Stimulated activated CD4-positive, alpha-beta T cell treated with anti-CD3 and anti-CD28 coated beads, Interleukin-2, amount 100 ng/mL, for 48 hours (primary cell): ENCODE results near the gene FBF1.

Experiments
- DNase-seq, 2 donors: peaks; one replicate each; pipeline ENCODE4 v3.0.0-alpha.2; 2020

The FBF1 gene

DNA sequence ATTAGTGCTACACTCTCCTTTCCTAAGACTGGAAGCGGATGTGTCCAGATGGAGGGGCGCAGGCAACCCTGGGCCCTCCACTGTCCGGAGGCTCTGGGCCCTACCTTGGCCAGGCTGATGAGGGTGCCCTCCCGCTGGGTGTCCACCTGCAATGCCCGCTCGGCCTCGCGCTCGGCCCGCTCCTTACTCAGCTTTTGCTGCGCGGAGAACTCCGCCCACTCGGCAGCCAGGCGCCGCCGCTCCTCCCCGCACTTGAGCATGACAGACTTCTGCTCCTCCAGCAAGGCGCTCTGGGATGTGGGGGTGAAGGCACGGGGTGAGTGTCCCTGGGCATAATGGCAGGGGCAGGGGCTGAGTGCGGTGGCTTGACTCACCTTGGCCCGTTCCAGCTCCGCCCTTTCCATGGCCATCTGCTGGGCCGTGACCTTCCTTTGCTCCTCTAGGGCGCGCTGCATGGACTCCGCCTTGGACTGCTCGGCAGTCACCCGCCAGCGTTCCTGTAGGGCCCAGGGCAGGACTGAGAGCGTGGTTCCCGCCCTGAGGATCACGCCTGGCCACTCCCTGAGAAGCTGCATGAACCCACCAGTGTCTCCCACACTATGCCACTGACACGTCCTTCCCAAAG lies 26.1 kb downstream of the FBF1 start:
- DNase-seq: no peak

DNA sequence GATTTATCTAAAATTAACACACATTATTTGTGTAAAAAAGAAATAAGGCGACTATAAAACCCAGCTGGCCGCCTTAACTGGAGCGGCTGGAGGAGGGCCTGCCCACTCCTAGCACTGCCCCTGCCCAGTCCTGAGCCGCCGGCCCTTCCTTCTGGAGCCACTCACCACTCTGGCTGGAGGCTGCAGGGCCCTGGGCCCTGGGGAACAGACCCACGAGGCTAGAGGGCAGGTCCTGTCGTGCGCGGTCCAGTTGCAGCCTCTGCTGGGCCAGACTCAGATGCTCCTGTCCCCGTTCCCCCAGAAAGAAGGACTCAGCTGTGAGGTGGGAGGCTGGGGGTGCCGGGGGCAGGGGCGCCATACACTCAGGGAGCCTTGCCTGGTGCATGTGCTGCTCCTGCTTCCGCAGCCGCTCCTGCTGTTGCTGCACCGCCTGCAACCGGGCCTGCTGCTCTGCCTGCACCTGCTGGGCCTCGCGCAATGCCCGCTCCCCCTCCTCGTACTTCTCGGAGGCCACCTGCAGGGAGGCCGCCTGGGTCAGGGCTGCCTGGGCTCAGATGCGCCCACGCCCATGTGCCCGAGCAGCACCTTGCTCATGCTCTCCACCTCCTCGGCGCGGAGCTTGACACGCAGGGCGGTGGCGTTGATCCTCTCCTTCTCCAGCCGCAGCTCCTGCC lies 27.2 kb downstream of the FBF1 start:
- DNase-seq: no peak

DNA sequence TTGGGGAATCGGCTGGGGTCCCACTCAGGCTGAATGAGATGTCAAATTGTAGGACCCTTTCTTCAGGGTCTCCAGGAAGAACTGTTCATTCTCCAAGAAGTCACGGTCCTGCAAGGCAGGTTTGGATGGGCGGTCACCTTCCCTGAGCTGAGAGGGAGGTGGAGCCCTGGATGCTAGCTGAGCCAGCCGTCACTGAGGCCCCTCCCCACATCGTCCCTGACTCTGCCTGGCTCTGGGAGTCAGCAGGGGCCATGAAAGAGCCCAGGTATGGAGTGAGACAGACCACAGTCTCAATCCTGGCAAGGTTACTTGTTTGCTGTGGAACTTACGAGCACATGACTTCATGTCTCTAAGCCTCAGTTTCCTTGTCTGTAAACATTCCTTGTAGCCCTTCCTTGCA lies 30.1 kb downstream of the FBF1 start:
- DNase-seq: no peak

DNA sequence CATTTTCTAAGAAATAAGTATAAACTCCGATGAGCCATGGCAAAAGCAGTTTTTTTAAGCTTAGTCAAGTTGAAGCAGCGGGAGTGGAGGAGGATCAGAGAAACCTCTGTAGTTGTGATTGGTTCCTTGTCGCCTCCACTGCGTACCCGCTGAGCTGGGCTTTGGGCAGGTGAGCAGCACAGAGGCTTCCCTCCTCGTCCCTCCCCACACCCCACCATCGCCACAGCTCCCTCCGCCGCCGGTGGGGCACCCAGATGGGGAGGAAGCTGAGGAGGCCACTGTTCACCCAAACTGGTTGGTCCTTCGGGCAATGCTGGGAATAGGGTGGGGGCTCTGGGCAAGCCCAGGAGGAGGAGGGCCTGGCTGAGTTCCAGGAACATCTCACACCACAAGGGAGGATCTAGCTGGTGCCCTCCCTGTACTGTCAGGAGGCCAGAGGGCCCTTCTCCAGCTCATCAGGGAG lies 31.0 kb downstream of the FBF1 start:
- no peak for DNase-seq

DNA sequence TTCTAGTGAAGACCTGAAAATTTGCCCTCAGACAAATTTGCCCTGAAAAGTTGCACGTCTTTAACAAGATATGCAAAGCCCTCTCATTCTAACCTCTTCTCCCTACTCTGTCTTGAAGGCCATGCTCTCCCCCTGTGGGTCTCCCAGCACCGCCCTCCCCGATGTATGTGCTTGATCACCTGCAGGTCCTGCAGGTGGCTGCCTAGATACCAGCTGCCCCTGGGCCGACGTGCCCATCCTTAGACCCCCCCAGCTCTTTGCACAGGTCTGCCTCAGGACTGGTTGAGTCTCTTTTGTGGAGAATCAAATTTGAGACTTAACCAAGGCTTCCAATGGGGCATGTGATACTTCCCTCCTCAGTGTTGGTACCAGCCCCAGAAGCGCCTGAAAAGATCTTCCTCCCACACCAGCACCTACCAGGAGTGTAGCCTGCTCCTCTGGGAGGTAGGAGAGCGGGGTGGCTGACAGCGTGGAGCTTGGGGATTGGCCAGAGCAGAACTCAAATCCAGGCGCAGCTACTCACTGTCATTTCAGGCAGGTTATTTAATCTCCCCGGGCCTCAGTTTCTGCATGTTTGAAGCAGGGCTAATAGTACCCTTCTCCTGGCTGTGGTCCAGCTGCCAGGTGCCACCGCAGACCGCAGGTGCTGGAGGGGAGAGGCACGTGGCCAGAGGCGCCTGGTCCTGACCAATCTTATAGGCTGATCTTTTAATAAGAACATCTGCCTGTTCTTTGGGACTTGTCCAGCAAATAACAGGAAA lies 31.6 kb downstream of the FBF1 start:
- no peak for DNase-seq

DNA sequence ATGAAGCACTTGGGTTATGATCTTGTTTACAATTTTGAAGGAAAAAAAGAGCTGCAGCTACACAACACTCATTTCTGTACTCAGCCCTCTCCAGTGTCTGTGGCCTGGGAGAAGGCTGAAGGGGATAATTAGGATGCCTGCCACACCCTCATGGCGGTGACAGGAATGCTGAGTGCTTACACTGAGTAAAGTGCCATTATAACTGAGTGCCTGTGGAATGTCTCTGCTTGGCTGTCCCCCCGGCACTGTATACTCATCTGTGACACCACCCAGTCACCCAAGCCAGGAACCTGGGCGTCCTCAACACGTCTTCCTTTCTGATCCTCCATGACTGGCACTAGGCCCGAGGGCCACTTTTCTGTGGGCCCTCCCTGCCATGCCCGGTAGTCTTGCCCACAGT lies 32.6 kb downstream of the FBF1 start:
- no peak for DNase-seq

DNA sequence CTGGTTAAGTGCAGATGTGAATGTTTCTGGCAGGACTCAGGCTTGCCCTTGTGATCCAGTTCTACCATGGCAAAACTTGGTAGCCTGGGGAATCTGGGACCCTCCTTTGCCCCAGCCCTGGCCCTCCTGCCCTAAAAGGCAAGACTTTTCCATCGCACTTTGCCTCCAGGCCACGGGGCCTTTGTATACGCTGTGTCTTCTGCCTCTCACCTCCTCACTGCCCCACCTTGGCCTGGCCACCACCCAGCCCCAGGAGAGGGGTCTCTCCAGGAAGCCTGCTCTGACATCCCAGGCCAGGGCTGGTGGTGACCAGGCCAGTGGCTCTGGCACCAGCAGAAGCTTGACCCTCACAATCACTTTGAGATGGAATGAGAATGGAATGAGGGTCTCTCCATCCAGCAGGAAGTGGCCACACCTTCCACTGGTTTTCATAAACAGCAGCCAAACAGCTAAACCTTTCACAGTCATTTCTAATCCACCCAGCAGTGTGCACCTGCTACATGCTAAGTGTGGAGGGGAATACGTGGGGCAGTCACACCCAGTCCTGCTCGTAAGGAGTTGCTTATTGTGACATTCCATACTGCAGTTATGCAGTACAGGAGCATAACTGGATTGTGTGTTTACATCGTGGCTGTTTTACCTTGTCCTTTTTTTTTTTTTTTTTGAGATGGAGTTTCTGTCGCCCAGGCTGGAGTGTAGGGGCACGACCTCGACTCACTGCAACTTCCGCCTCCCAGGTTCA lies 34.5 kb downstream of the FBF1 start:
- no peak for DNase-seq

DNA sequence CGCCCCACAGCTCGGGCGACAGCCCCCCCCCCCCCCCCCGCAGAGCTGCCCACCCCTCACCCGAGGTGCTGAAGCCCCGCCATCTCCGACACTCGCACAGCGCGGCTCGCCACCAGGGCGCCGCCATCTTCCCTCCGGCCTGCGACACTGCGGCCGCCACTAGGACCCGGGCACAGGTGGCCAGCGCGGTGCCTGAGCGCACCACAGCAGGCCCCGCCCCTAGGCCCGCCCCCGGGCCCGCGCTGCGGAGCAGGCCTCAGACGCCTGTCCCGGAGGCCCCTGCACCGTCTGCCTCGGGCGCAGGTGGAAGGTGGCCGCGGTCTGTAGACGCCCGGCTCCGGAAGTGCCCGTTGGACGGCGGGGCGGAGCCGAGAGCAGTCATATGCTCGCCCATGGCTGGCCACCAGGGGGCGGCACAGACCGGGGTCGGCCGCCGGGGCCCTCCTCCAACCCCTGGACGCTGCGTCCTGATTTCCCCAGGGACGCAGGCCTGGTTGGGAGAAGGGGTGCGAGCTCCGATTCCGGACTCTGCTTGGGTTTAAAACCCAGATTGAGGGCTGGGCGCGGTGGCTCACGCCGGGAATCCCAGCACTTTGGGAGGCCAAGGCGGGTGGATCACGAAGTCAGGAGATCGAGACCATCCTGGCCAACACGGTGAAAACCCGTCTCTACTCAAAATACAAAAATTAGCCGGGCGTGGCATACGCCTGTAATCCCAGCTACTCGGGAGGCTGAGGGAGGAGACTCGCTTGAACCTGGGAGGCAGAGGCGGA lies 35.9 kb downstream of the FBF1 start, which contains the start of gene MRPL38:
Gene MRPL38, minus strand, starts transcription at position 136 of the 773 bp plus-strand sequence. Its CDS starts 9 bp downstream, at position 127.
- DNase-seq: peak; percentile 94 to 96

DNA sequence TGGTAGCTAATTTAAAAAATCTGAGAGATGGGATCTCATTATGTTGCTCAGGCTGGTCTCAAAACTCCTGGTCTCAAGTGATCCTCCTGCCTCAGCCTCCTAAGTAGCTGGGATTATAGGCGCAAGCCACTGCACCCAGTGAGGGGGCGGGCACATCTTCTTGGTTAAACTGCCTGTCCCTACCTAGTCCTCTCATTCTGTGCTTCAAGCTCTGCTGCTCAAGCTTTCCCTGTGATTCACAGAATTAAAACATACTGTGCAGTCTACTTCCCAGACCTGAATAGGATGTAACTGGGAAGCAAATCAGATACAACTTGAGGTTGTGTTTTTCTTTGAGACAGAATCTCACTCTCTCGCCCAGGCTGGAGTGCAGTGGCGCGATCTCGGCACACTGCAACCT lies 38.4 kb downstream of the FBF1 start:
- no peak for DNase-seq

DNA sequence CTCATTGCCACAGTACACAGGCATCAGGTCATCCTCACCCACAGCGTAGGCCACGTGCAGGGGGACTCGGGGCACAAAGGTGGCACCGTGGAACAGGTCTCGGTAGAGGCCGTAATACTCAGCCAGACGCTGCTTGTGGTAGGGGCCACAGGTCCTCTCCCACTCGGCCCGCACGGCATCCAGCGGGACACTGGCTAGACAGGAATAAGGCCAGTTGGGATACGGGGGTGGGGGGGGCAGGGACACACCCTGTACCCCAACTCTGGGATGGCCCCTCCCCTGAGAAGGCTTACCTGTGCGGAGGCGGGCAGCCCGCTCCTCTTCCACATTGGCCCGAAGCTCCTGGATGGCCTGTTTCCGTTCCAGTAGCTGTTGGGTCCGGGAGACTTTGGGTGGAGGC lies 39.1 kb downstream of the FBF1 start:
- no peak for DNase-seq

DNA sequence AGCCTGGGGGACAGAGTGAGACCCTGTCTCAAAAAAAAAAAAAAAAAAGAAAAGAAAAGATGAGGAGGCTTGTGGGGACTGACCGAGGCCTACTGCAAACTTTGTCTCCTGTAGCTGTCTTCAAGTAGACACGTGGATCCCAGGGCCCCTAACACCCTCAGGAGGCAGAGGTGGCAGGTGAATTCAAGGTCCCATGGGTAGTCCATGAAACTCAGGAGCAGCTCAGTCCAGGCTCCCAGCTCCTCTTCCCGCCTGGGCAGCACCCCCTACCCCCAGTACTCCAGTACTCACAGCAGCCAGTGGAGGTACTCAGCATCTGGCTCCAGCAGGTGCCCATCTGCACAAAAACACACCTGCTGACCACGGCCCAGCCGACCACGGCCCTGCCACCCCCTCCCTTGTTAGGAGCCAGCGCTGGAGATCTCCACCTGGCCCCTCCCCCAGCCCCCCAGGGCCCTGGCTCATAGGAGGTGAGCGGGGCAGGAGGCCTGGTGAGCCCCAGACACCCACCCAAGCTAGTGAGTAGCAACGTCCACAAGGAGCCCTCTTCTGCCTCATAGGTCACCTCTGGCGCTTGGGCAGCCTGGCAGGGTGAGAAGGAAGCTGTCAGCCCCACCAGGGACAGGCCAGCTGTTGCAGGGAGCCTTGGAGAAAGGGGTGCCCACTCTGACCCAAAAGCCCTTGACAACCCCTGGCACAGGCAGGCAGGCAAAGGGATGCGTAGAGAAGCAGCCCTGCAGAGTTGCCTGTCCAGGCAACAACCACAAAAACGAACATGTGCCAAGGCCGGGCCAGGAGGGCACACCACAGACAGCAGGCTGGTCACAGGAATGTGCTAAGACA lies 39.9 kb downstream of the FBF1 start:
- no peak for DNase-seq

DNA sequence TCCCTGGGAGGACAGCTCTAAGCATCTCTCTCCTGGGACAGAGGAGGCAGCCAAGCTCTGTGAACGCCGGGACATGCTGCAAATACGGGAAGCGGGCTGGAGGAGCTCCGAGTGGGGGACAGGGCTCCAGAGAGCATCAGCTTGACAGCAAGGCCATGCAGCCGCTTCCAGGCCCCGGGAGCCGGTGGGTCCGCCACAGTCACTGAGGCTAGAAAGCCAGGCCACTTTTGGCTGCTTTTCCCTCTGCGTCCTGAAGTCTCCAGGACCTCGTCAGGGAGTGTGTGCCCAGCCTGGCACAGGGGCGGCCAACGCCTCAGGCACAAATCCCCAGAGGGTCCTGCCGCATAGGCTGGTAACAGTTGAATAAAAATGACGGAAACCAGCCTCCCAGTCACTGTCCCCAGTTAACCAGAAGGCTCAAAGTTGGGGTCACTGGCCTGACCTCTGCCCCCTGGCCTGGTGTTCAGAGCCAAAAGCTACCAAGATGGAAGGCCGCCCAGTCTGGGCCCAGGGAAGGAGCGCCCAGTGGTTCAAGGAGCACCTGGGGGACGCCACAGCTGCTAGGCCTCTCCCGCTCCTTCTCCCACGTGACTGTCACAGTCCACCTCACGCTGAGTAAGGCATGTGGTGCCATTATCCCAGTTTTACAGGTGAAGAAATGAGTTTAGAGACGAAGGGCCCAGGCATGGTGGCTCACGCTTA lies 40.9 kb downstream of the FBF1 start:
- DNase-seq: no peak

DNA sequence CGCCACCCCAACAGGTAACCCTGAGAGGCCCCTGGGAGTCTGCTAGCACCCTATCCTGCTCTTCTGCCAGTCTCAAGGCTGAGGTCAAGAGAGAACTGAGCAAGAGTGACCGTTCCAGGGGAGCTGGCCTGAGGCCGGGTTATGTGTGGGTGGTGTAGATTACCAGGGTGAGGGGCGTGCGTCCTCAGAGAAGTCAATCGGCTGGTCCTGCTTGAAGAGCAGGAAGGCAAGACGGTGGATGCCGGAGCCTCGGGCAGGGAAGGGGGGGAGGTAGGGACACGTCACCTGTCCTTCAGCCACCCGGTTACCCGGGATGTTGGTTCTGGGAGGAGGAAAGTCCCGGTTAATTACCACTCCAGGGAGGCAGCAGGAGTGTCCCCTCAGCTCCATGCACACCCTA lies 41.5 kb downstream of the FBF1 start:
- no peak for DNase-seq

DNA sequence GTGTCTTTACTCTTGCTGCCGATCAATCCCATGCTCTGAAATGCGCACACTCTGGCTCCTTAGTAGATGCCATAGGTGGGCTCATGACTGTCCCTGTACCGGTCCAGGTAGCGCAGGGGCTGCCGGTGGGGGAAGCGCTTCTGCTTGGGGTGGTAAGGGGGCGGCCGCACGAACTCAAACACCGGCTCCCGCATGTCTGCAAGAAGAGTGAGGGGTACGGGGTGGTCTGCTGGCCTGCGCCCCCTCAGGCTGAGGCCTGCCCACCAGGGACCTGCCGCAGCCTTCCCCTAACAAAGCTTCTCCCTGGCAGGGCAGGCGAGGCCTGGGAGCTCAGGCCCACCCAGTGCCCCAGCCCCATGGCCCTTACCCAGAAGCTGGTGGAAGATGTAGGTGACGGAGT lies 42.1 kb downstream of the FBF1 start:
- no peak for DNase-seq

DNA sequence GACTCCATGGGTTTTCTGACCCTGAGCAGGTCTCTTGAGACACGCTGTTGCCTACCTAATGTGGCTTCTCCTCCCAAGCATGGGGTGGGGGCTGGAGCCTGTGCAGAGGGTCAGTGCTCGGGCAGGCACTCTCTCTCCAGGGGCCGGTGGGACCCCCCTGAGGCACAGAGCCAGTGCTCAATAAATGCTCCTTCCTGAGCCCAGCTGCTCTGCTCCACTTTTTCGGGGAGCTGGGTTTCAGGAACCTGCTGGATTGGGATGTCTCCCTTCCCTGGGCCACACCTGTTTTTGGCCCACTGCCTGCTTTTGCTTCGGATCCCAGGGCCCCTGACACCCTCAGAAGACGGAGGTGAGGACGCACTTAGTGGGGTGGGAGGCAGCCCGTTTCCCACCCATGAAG lies 42.8 kb downstream of the FBF1 start:
- DNase-seq: no peak

DNA sequence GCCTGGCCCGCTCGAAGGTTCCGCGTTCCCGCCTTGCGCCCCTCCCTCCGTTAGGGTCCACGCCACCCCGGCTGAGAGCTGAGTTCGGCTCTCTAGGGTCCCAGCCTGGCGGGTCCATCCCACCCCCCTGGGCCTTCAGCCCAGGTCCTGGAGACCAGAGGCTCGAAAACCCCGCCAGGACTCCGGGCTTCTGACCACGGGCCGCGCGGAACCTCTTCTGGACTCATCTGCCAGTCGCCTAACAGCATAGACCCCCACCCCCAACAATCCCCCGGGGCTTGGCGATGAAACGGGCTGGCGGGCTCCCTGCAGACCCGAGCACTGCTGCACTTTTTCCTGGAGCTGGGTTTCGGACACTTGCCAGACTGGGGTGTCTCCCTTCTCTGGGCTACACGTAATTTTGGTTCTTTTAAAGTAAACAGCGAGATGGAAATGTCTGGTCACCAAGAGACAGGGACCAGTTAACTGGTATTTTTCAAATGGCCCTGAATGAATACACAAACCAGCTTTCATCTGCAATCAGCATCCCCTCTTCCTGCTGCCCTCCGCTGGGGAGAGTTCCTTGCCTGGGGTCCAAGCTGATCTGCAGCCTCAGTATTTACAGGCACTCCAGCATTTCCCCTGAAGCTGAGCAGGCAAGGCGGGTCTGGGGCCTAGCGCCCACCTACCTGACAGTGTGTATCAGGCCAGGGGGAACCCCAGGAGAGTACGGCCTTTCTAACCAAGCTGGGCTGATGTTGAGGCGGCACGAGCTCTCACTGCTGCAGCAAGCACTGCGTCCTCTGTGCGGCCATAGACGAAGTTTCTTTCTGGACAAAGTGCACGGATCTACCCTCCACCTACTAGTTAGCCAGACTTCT lies 43.5 kb downstream of the FBF1 start:
- no peak for DNase-seq

DNA sequence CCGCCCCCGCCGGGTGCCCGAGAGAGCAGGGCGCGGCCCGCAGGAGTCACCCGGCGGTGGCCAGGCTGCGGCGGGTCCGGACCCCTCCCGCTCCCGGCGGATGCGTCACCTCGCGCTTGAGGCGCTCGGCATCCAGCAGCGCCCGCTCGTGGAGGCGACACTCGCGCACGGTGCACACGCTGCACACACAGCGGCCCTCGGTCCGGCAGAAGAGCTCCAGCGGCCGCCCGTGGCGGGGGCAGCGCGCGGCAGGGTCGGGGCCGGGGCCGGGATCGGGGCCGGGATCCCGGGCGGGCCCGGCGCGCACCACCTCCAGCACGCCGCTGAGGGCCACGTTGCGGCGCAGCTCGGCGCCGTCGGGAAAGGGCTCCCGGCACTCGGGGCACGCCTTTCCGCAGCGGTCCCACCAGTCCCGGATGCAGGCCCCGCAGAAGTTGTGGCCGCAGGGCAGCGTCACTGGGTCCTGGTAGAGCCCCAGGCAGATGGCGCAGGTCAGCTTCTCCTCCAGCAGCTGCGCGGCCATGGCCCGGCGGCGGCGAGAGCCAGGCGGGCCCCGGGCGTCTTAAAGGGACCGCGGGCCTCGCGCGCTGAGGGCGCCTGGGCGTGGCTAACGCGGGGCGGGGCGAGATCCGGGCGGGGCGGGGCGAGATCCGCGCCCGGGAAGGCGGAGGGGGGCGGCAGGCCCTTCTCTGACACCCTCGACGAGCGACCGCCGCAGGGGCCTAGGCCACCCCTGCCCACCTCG lies 44.3 kb downstream of the FBF1 start, which contains the start of gene TRIM65:
Gene TRIM65, minus strand, starts transcription at position 537 of the 745 bp plus-strand sequence. Its CDS starts 14 bp downstream, at position 523.
- peak; percentile 73 to 84 for DNase-seq

DNA sequence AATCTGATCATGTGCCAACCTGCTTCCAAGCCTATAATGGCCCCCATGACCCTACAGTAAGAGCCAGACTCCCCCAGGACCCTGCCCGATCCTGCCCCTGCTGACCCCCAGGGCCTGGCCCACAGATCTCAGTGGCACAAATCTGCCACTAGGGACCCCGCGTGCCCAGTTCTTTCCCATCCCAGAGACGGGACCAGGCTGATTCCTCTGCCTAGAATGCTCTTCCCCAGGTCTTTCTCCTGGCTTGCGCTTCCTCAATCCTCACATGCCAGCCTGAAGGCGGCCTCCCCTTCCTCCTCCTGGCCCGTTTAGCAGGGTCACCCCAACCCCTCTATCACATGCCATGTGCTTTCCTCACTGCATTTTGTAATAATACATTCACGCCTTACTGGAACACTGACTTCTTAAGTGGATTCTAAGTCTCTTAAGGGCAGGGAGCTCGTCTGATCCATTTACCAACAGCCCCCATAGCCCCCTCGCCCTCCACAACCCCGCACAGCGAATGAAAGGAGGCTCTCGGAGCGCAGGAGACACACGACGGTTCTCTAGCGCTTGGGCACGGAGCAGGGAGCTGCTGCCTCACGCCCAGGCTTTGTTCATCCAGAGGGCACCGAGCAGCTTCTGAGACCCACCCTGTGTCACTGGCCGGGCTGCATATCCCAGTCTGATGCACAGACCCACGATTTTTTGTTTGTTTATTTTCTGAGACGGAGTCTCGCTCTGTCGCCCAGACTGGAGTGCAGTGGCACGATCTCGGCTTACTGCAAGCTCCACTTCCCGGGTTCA lies 45.3 kb downstream of the FBF1 start:
- no peak for DNase-seq
